GM18520 (cell line): ENCODE measurements around the gene LRP2.
A peak's percentile ranks its signal among the peaks of the same experiment; 100 is the strongest.
"Not testable (repeated sequence)": the region's sequence is repeated elsewhere in the genome, so short reads cannot be mapped to it uniquely, and the experiment has no call there.

Experiments used
- ATAC-seq: cut with Tn5 transposase; IDR thresholded peaks from one replicate; pipeline ENCODE4 v1.9.1; 2021; ENCODE audit not compliant: unreplicated experiment

LRP2 gene

GRCh38 chr2:169362118-169362893 is at the start of gene LRP2:
Gene LRP2, minus strand, starts transcription at chr2:169362534. Its CDS starts 135 bp downstream, at chr2:169362399.
- no peak for ATAC-seq

DNA sequence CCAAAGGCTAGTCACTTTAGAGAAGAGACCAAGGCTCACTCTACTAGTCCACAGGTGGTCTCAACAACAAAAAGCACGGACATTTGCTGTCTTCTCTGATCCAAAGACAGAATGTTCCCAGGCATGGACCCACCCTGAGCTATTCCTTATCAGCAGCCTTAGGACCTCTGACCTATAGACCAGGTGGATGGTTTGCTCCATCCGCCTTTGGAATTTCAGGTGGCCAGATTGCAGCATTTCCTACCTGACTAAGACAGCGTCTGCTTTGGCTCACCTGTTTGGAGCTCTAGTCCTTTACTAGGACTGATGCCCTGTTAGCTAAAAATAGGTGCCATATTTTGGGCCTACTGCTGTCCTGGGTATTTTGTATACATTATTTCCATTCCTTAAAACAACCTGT is 44.6 kb upstream of the LRP2 start:
- ATAC-seq, result no peak

- not testable (repeated sequence) for ATAC-seq
Measured at GRCh38 chr2:169399491-169399890, 37.2 kb upstream of the LRP2 start.

- ATAC-seq, result no peak
Measured at GRCh38 chr2:169397697-169398096, 35.4 kb upstream of the LRP2 start.

GRCh38 chr2:169395821-169396374 is 33.6 kb upstream of the LRP2 start:
- ATAC-seq, result no peak

DNA sequence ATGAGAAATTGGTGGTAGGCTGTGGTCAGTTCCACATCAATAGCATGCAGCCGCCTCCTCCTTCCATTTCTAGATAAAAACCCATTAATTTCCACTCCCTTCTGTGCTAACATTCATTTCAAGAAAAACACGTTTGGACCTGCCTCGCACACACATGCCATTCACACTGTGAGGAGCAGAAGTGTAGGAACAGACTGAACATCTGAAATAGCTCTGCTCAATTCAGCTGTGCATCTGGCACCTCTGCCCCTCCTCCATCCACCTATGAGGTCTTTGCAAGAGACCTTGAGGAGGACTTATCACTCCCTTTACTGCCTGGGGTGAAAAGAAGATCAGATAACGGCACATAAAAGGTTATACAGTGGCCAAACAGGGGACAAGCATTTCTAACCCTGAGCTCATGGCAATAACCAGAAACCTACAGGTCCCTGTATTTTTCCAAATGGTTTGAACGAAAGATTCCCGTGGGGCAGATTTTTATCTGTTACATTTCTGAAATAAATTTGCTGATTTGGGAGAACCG is 30.8 kb upstream of the LRP2 start:
- ATAC-seq, result no peak

DNA sequence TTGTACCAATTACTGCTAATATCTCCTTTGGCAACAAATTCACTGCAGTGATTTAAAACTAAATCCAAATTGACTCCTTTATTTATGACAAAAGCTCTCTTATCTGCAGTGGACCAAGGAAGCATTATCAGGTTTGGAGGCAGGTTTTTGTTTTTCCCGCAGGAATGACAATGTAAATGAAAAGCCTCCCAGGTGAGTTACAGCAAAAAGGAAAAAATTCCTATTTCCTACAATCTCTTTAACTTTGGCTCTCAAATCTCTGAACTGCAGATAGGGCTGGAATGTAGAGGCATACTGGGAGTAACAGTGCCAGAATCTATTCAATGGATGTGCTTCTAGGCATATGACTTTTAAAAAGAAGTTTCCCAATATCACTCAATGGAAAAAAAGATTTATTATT is 28.9 kb upstream of the LRP2 start:
- no peak for ATAC-seq

- ATAC-seq, result no peak
Measured at GRCh38 chr2:169388161-169388560, 25.8 kb upstream of the LRP2 start.

GRCh38 chr2:169386722-169387121 is 24.4 kb upstream of the LRP2 start:
- no peak for ATAC-seq

GRCh38 chr2:169384816-169385215 is 22.5 kb upstream of the LRP2 start:
- no peak for ATAC-seq

GRCh38 chr2:169372561-169372960 is 10.2 kb upstream of the LRP2 start:
- no peak for ATAC-seq

- no peak for ATAC-seq
Measured at GRCh38 chr2:169366066-169366465, 3.7 kb upstream of the LRP2 start.

- no peak for ATAC-seq
Measured at GRCh38 chr2:169365029-169365480, 2.7 kb upstream of the LRP2 start.

GRCh38 chr2:169363560-169364150 is 1.3 kb upstream of the LRP2 start:
- peak; percentile 39 for ATAC-seq

- no peak for ATAC-seq
Measured at GRCh38 chr2:169362894-169363559, 693 bp upstream of the LRP2 start.

- ATAC-seq, result no peak
Measured at GRCh38 chr2:169361706-169362117, 622 bp downstream of the LRP2 start.

DNA sequence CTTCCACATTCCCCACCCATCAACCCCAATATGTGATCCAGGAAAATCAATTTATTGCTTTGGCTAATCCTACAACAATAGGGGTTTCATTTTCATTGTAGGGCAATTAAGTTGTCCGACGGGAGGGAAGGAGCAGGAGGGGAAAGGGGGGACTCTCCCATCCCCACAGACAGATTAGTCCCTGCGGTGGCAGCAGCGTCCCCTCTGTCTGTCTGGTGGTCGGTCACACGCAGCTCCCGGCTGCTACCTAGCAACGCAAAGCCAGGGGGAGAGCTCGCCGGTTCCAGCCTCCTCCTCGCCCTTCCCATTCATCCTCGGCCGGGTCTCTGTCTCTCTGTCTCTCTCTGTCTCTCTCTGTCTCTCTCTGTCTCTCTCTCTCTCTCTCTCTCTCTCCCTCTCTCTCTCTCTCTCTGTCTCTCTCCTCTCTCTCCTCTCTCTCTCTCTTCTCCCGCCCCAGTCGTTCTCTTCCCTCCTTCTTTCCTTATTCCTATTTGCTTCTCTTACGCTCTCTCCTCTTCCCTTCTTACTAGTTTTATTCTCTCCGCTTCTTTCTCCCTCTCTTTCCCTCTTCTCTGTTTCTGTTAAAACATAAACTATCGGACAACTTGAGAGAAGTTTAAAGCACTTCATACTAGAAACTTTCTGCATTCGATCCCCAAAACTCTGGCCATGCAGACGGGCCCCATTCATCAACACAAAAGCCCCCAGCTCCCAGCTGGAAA is 1.2 kb downstream of the LRP2 start:
- no peak for ATAC-seq

- ATAC-seq, result no peak
Measured at GRCh38 chr2:169358016-169358415, 4.3 kb downstream of the LRP2 start.

- no peak for ATAC-seq
Measured at GRCh38 chr2:169354244-169354643, 8.1 kb downstream of the LRP2 start.

GRCh38 chr2:169351725-169352124 is 10.6 kb downstream of the LRP2 start:
- ATAC-seq, result no peak

- ATAC-seq, result no peak
Measured at GRCh38 chr2:169349535-169349934, 12.8 kb downstream of the LRP2 start.
